OCI-LY1 (cell line): ENCODE results near the gene POLE4.

Experiments used
- H2AFZ ChIP-seq: fragments of 200-600 bp; sonication (generic), shearing (Covaris generic); 2 replicates; pipeline ENCODE4 v1.6.0; 2014; ENCODE audit warnings: antibody characterized with exemption, mild to moderate bottlenecking, low read length
- H3F3A ChIP-seq: fragments of 200-600 bp; sonication (generic), shearing (Covaris generic); 2 replicates; pipeline ENCODE4 v1.6.0; 2014; ENCODE audit warnings: mild to moderate bottlenecking, antibody characterized with exemption, low read length, moderate library complexity; ENCODE audit not compliant: insufficient read depth
- H3K27ac ChIP-seq: fragments of 200-600 bp; sonication (generic); 2 replicates; pipeline ENCODE4 v1.5.1; 2014; ENCODE audit warnings: low read length, mixed run types, mild to moderate bottlenecking, low read depth; ENCODE audit not compliant: poor library complexity, severe bottlenecking
- H3K27me3 ChIP-seq: fragments of 200-600 bp; sonication (generic); 2 replicates; pipeline ENCODE4 v1.6.0; 2014; ENCODE audit warnings: antibody characterized with exemption, mild to moderate bottlenecking, low read length, moderate library complexity; ENCODE audit not compliant: insufficient read depth
- H3K36me3 ChIP-seq: fragments of 200-600 bp; sonication (generic); 2 replicates; pipeline ENCODE4 v1.6.1; 2014; ENCODE audit warnings: mild to moderate bottlenecking, antibody characterized with exemption, low read length, moderate library complexity, mixed read lengths; ENCODE audit not compliant: insufficient read depth
- H3K4me1 ChIP-seq: fragments of 200-600 bp; sonication (generic); 2 replicates; pipeline ENCODE4 v1.5.1; 2014; ENCODE audit warnings: mild to moderate bottlenecking, low read length, moderate library complexity; ENCODE audit not compliant: insufficient read depth, severe bottlenecking
- H3K4me2 ChIP-seq: fragments of 200-600 bp; sonication (generic), shearing (Covaris generic); 2 replicates; pipeline ENCODE4 v1.6.1; 2014; ENCODE audit warnings: low read length
- H3K4me3 ChIP-seq: fragments of 200-600 bp; sonication (generic); 2 replicates; pipeline ENCODE4 v1.5.1; 2014; ENCODE audit warnings: low read length, low read depth, mild to moderate bottlenecking, mixed read lengths; ENCODE audit not compliant: poor library complexity, severe bottlenecking
- H3K79me2 ChIP-seq: fragments of 200-600 bp; shearing (Covaris generic); 2 replicates; pipeline ENCODE4 v1.6.1; 2016; ENCODE audit warnings: mixed run types, low read length, mixed read lengths; ENCODE audit not compliant: insufficient read depth
- H3K9ac ChIP-seq: fragments of 200-600 bp; sonication (generic), shearing (Covaris generic); 2 replicates; pipeline ENCODE4 v1.6.1; 2014; ENCODE audit warnings: mild to moderate bottlenecking, low read length, mixed read lengths
- H3K9me2 ChIP-seq: fragments of 200-600 bp; sonication (generic), shearing (Covaris generic); 2 replicates; pipeline ENCODE4 v1.6.1; 2014; ENCODE audit warnings: low read depth, mild to moderate bottlenecking, low read length, mixed read lengths
- H3K9me3 ChIP-seq: fragments of 200-600 bp; shearing (Covaris generic); 2 replicates; pipeline ENCODE4 v1.6.1; 2014; ENCODE audit warnings: low read length, mixed read lengths
- H4K20me1 ChIP-seq: fragments of 200-600 bp; sonication (generic), shearing (Covaris generic); 2 replicates; pipeline ENCODE4 v1.6.0; 2016; ENCODE audit warnings: mild to moderate bottlenecking, low read length; ENCODE audit not compliant: insufficient read depth
- EZH2 ChIP-seq: fragments of 200-600 bp; sonication (generic), shearing (Covaris generic); IDR thresholded peaks from 2 replicates; pipeline ENCODE4 v1.8.0; 2017; ENCODE audit warnings: borderline replicate concordance, mixed run types, mild to moderate bottlenecking, antibody characterized with exemption, low read length, moderate library complexity, mixed read lengths
- TF ChIP-seq, protein P1 (sequence below): fragments of 200-600 bp; sonication (generic), shearing (Covaris generic); IDR thresholded peaks from 2 replicates; pipeline ENCODE4 v1.5.1; 2017; ENCODE audit warnings: mild to moderate bottlenecking, antibody characterized with exemption, low read length, moderate library complexity, mixed read lengths

The POLE4 gene

DNA sequence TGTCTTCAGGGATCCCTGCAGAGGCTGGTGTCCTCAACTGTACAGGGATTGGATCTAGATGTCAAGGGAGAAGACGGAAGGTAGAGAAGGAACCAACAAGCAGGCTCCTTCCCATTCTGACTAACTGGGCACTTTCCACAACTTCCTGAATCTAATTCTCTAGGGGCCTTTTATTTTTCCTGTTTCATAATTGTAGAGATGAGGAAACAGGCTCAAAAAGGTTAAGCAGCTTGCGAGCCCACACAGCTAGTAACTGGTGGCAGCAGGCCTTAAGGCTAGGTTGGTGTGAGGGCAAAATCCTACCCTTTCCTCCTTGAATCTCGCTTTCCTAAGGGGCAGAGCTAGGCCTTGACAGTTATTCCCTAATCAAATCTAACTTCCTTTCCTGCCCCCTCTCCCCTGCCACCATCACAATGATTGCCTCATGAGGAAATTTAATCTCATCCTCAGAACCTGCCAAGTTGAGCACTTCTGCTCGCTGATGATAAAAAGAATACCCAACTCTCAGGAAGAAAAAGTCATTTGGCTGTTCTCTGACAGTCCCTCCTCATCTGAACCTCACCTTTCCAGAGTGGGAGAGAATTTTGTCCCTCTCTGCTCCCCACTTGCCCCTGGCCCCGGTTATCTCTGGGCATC, 35.7 kb upstream of the POLE4 start:
- H3K4me3 ChIP-seq: no peak overlapping the region
- no peaks in the 10 kb centered on the region for H3K9me2 ChIP-seq
- H3K36me3 ChIP-seq: no peaks in the 10 kb centered on the region
- H3K4me2 ChIP-seq: no peak overlapping the region
- no peaks in the 10 kb centered on the region for H3K79me2 ChIP-seq
- H3K4me1 ChIP-seq: no peaks in the 10 kb centered on the region
- no peaks in the 10 kb centered on the region for H4K20me1 ChIP-seq
- no peak overlapping the region for H3K27ac ChIP-seq
- TF ChIP-seq, protein P1, sequence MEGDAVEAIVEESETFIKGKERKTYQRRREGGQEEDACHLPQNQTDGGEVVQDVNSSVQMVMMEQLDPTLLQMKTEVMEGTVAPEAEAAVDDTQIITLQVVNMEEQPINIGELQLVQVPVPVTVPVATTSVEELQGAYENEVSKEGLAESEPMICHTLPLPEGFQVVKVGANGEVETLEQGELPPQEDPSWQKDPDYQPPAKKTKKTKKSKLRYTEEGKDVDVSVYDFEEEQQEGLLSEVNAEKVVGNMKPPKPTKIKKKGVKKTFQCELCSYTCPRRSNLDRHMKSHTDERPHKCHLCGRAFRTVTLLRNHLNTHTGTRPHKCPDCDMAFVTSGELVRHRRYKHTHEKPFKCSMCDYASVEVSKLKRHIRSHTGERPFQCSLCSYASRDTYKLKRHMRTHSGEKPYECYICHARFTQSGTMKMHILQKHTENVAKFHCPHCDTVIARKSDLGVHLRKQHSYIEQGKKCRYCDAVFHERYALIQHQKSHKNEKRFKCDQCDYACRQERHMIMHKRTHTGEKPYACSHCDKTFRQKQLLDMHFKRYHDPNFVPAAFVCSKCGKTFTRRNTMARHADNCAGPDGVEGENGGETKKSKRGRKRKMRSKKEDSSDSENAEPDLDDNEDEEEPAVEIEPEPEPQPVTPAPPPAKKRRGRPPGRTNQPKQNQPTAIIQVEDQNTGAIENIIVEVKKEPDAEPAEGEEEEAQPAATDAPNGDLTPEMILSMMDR: no peak
- TF ChIP-seq EZH2: no peak
- no peaks in the 10 kb centered on the region for H3K27me3 ChIP-seq
- H3K9me3 ChIP-seq: no peaks in the 10 kb centered on the region
- H3F3A ChIP-seq: no peaks in the 10 kb centered on the region
- H3K9ac ChIP-seq: no peak overlapping the region
- H2AFZ ChIP-seq: no peak overlapping the region

DNA sequence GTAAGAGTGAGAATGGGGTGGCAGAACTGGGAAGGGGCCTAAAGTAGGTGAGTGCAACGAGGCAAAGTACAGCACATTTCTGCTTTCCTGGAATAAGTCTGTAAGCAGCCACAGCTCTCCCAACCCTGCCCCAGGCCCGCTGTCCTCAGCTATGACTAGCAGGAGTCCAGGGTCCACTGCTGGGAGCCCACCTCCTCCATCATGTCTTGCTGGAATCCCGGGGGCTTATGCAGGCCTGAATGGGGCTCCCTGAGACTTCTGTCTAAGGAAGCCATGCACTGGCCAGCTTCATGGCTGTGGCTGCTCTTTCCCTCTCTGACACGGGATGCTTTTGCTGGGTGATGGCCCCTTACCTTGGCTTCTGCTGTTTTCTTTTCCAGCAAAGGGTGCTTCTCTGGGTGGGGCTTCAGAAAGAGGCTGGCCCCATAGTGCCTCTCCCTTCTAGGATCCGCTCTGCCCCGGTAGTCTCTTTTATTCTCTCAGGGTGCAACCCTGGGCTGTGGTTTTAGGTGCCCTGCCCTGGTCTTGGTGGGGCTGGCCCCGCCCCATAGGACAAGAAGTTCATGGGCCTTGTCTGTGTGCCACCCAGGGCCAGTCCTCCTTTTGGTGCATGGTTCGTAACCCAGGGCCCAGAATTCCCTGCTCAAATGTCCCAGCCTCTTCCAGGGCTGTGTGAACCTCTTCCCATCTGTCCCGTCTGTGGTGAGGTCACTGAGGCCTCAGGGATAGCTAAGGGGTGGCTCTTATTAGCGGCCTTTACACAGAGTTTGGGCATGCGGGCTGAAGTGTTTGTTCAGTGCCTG, 33.8 kb upstream of the POLE4 start:
- Histone ChIP-seq H3K9ac (no peak overlapping the region), H2AFZ (no peak overlapping the region), H3K9me2 (no peaks in the 10 kb centered on the region), H3K79me2 (no peaks in the 10 kb centered on the region), H3K27ac (no peak overlapping the region), H3K36me3 (no peaks in the 10 kb centered on the region), H3K27me3 (no peaks in the 10 kb centered on the region), H3F3A (no peaks in the 10 kb centered on the region), H3K4me3 (no peak overlapping the region), H3K4me2 (no peak overlapping the region), H4K20me1 (no peaks in the 10 kb centered on the region), H3K9me3 (no peaks in the 10 kb centered on the region), H3K4me1 (no peaks in the 10 kb centered on the region)
- TF ChIP-seq EZH2: no peak

DNA sequence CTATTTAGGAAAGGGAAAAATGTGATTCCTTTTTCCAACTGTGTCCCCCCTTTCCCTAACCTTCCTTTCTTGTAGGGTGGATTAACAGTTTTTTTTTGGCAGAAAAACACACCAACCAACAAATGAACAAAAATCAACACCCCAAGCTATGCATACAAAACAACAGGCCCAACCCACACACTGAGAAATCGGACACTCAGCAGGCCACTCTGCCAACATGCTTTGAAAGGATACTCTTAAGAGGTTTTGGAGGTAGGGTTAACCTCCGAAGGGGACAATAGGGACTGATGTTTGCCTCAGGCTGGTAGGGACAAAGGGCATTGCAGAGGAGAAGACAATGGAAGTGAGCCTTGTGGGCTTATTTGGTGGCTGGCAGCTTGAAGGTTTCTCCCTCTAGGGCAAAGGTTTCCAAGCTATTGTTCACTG, 33.1 kb upstream of the POLE4 start:
- H3K36me3 ChIP-seq: no peaks in the 10 kb centered on the region
- H3K27ac ChIP-seq: no peak overlapping the region
- no peaks in the 10 kb centered on the region for H3K4me1 ChIP-seq
- no peaks in the 10 kb centered on the region for H3K27me3 ChIP-seq
- H3K9ac ChIP-seq: no peak overlapping the region
- H3K9me3 ChIP-seq: no peaks in the 10 kb centered on the region
- H3K4me2 ChIP-seq: no peak overlapping the region
- no peaks in the 10 kb centered on the region for H3K9me2 ChIP-seq
- TF ChIP-seq, protein P1: no peak
- TF ChIP-seq EZH2: no peak
- no peak overlapping the region for H2AFZ ChIP-seq
- H4K20me1 ChIP-seq: no peaks in the 10 kb centered on the region
- H3F3A ChIP-seq: no peaks in the 10 kb centered on the region
- no peaks in the 10 kb centered on the region for H3K79me2 ChIP-seq
- H3K4me3 ChIP-seq: no peak overlapping the region

DNA sequence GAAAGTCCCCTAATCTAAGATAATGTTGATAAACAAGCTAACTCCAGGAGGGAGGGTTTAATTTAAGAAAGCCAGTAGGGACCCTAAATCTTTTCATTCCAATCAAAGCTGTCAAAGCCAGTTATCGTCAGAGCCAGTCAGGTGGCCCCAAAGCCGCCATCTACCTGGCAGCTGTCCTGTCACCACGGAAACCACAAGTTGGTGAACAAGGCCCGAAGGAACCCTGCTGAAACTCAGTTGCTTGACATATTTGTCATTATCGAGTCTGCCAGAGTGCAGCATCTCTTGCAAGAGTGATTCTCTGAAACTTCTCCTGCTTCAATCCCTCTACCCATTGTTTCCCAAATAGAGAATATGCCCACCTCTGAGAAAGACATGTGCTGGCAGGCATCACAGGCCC, 30.8 kb upstream of the POLE4 start:
- H3K4me2 ChIP-seq: no peak overlapping the region
- no peak for TF ChIP-seq EZH2
- TF ChIP-seq, protein P1: no peak
- no peaks in the 10 kb centered on the region for H4K20me1 ChIP-seq
- no peaks in the 10 kb centered on the region for H3K9me3 ChIP-seq
- no peak overlapping the region for H2AFZ ChIP-seq
- H3K4me3 ChIP-seq: no peak overlapping the region
- H3K9ac ChIP-seq: no peak overlapping the region
- no peaks in the 10 kb centered on the region for H3K4me1 ChIP-seq
- H3K79me2 ChIP-seq: no peaks in the 10 kb centered on the region
- H3F3A ChIP-seq: no peaks in the 10 kb centered on the region
- H3K27ac ChIP-seq: no peak overlapping the region
- H3K27me3 ChIP-seq: peaks cover 5% of the 10 kb centered on the region; the same call in 1 of the 2 replicates
- no peaks in the 10 kb centered on the region for H3K9me2 ChIP-seq
- no peaks in the 10 kb centered on the region for H3K36me3 ChIP-seq
